WTC11 (cell line): ENCODE data around the gene SHISA9. TPM values are rescaled to one million over a fixed set of nuclear protein-coding genes. Genes with fewer than 3 reads are reported as not detected.

ENCODE experiments used
- ATAC-seq: fragments of 200-7000 bp; cut with Tn5 transposase; 2 replicates; pipeline ENCODE4 v1.10.0; 2021; ENCODE audit warnings: mild to moderate bottlenecking, moderate library complexity
- CTCF ChIA-PET: fragments of 300-600 bp; sonication (Branson Sonifier 250); formaldehyde crosslinking; loops from one replicate; lab custom pipeline; 2021; ENCODE audit warnings: antibody characterized with exemption; lab: Charles Lee
- POLR2A ChIA-PET: fragments of 350-600 bp; sonication (Branson Sonifier 250); formaldehyde crosslinking; loops from one replicate; lab custom pipeline; 2021; ENCODE audit warnings: antibody characterized with exemption; lab: Charles Lee
- DNase-seq: peaks from one replicate; pipeline ENCODE4 v3.0.0; 2021; ENCODE audit warnings: low spot score
- H3K27ac Mint-ChIP-seq: 2 replicates; pipeline ENCODE4 v1.8.0; 2021; ENCODE audit warnings: mixed read lengths
- H3K27me3 Mint-ChIP-seq: 2 replicates; pipeline ENCODE4 v1.8.0; 2021; ENCODE audit warnings: low read depth, mild to moderate bottlenecking, moderate library complexity, mixed read lengths
- H3K36me3 Mint-ChIP-seq: 2 replicates; pipeline ENCODE4 v1.8.0; 2021; ENCODE audit warnings: mixed read lengths
- H3K4me1 Mint-ChIP-seq: 2 replicates; pipeline ENCODE4 v1.8.0; 2022; ENCODE audit warnings: mixed read lengths
- H3K4me3 Mint-ChIP-seq: 2 replicates; pipeline ENCODE4 v1.8.0; 2021; ENCODE audit warnings: mild to moderate bottlenecking, moderate library complexity, mixed read lengths
- H3K9me3 Mint-ChIP-seq: 2 replicates; pipeline ENCODE4 v1.8.0; 2021; ENCODE audit warnings: mixed read lengths
- ATF6 ChIP-seq: sonication (generic); formaldehyde crosslinking; IDR thresholded peaks from 2 replicates; pipeline ENCODE4 v1.8.1; 2023; ENCODE audit warnings: mild to moderate bottlenecking, missing genetic modification reagents
- E2F1 ChIP-seq: sonication (generic); formaldehyde crosslinking; IDR thresholded peaks from 2 replicates; pipeline ENCODE4 v1.8.0; 2022; ENCODE audit warnings: mild to moderate bottlenecking, missing genetic modification reagents
- E2F4 ChIP-seq: sonication (generic); formaldehyde crosslinking; IDR thresholded peaks from 2 replicates; pipeline ENCODE4 v1.8.1; 2022; ENCODE audit warnings: low read depth, mild to moderate bottlenecking, moderate library complexity, missing genetic modification reagents, borderline replicate concordance
- ELF4 ChIP-seq: sonication (generic); formaldehyde crosslinking; IDR thresholded peaks from 2 replicates; pipeline ENCODE4 v1.8.1; 2022; ENCODE audit warnings: low read depth, mild to moderate bottlenecking, moderate library complexity, missing genetic modification reagents
- EMX1 ChIP-seq: fragments of 250-450 bp; sonication (Bioruptor Pico); IDR thresholded peaks from 2 replicates; pipeline ENCODE4 v1.8.0; 2021; ENCODE audit warnings: mild to moderate bottlenecking
- FOXK1 ChIP-seq: sonication (generic); formaldehyde crosslinking; IDR thresholded peaks from 2 replicates; pipeline ENCODE4 v1.8.0; 2022; ENCODE audit warnings: mild to moderate bottlenecking, moderate library complexity, missing genetic modification reagents
- FOXP1 ChIP-seq: sonication (generic); formaldehyde crosslinking; IDR thresholded peaks from 2 replicates; pipeline ENCODE4 v1.8.0; 2022; ENCODE audit warnings: missing genetic modification reagents, mild to moderate bottlenecking, moderate library complexity, borderline replicate concordance
- GABPB1 ChIP-seq: sonication (generic); formaldehyde crosslinking; IDR thresholded peaks from 2 replicates; pipeline ENCODE4 v1.8.1; 2023; ENCODE audit warnings: mild to moderate bottlenecking, missing genetic modification reagents
- GRHL2 ChIP-seq: fragments of 250-450 bp; sonication (Bioruptor Pico); IDR thresholded peaks from 2 replicates; pipeline ENCODE4 v1.8.0; 2022; ENCODE audit warnings: mild to moderate bottlenecking, moderate library complexity; ENCODE audit not compliant: insufficient replicate concordance, severe bottlenecking
- HMGXB4 ChIP-seq: sonication (generic); formaldehyde crosslinking; IDR thresholded peaks from 2 replicates; pipeline ENCODE4 v1.8.1; 2023; ENCODE audit warnings: mild to moderate bottlenecking, moderate library complexity, missing genetic modification reagents
- JUN ChIP-seq: sonication (generic); formaldehyde crosslinking; IDR thresholded peaks from 2 replicates; pipeline ENCODE4 v1.8.0; 2023; ENCODE audit warnings: mild to moderate bottlenecking, missing genetic modification reagents
- NFATC4 ChIP-seq: fragments of 250-450 bp; sonication (Bioruptor Pico); IDR thresholded peaks from 2 replicates; pipeline ENCODE4 v1.9.0; 2021; ENCODE audit warnings: mild to moderate bottlenecking
- NFYB ChIP-seq: sonication (generic); formaldehyde crosslinking; conservative IDR thresholded peaks from 2 replicates; pipeline ENCODE4 v1.8.0; 2022; ENCODE audit warnings: low read depth, missing genetic modification reagents
- PRDM15 ChIP-seq: sonication (generic); formaldehyde crosslinking; IDR thresholded peaks from 2 replicates; pipeline ENCODE4 v1.8.0; 2022; ENCODE audit warnings: missing genetic modification reagents
- RORB ChIP-seq: fragments of 250-450 bp; sonication (Bioruptor Pico); IDR thresholded peaks from 2 replicates; pipeline ENCODE4 v1.9.0; 2021; ENCODE audit warnings: mild to moderate bottlenecking
- SMAD3 ChIP-seq: sonication (generic); formaldehyde crosslinking; IDR thresholded peaks from 2 replicates; pipeline ENCODE4 v1.8.0; 2022; ENCODE audit warnings: missing genetic modification reagents, mild to moderate bottlenecking, borderline replicate concordance
- TP53 ChIP-seq: sonication (generic); formaldehyde crosslinking; IDR thresholded peaks from 2 replicates; pipeline ENCODE4 v1.8.1; 2023; ENCODE audit warnings: mild to moderate bottlenecking, missing genetic modification reagents
- ZBTB21 ChIP-seq: sonication (generic); formaldehyde crosslinking; IDR thresholded peaks from 2 replicates; pipeline ENCODE4 v1.8.1; 2023; ENCODE audit warnings: mild to moderate bottlenecking, missing genetic modification reagents, borderline replicate concordance
- ZMAT4 ChIP-seq: fragments of 250-450 bp; sonication (Bioruptor Pico); IDR thresholded peaks from 2 replicates; pipeline ENCODE4 v1.9.0; 2021; ENCODE audit warnings: mild to moderate bottlenecking
- ZNF219 ChIP-seq: sonication (generic); formaldehyde crosslinking; IDR thresholded peaks from 2 replicates; pipeline ENCODE4 v1.8.0; 2023; ENCODE audit warnings: missing genetic modification reagents, mild to moderate bottlenecking, borderline replicate concordance
- ZNF416 ChIP-seq: fragments of 250-450 bp; sonication (Bioruptor Pico); IDR thresholded peaks from 2 replicates; pipeline ENCODE4 v1.9.0; 2021; ENCODE audit warnings: mild to moderate bottlenecking, inconsistent platforms
- ZNF671 ChIP-seq: fragments of 250-450 bp; sonication (Bioruptor Pico); IDR thresholded peaks from 2 replicates; pipeline ENCODE4 v1.8.0; 2021; ENCODE audit warnings: mild to moderate bottlenecking
- ZSCAN18 ChIP-seq: fragments of 250-450 bp; sonication (Bioruptor Pico); IDR thresholded peaks from 2 replicates; pipeline ENCODE4 v2.1.2; 2022; ENCODE audit warnings: mild to moderate bottlenecking, moderate library complexity
- total RNA-seq: library from RNA; stranded (reverse); gene quantifications from 3 replicates; pipeline ENCODE4 v1.2.3, GENCODE V29; 2021

SHISA9 gene
- total RNA-seq, 1 experiment from 2014 or later = 37.5 TPM

- ChIA-PET CTCF (interaction anchor here (0.6 kb wide), 1 partner anchor 1283 kb away, joined by 3 read pairs; no protein-coding TSS in a partner anchor), POLR2A (no interaction called here)
- Mint-ChIP-seq H3K27me3 (no peaks in the 10 kb centered on the region), H3K9me3 (peaks cover 10% of the 10 kb centered on the region), H3K4me3 (no peak overlapping the region), H3K27ac (no peak overlapping the region), H3K36me3 (no peaks in the 10 kb centered on the region), H3K4me1 (peaks cover 30% of the 10 kb centered on the region)
- no peak for ATAC-seq
- TF ChIP-seq E2F1 (CRISPR knock-in tag) = no peak
- no peak for TF ChIP-seq NFYB (CRISPR knock-in tag)
- TF ChIP-seq EMX1 (CRISPR knock-in tag) = no peak
- no peak for TF ChIP-seq E2F4 (CRISPR knock-in tag)
- TF ChIP-seq NFATC4 (CRISPR knock-in tag) = no peak
- TF ChIP-seq RORB (CRISPR knock-in tag) = no peak
- no peak for TF ChIP-seq ZSCAN18 (CRISPR knock-in tag)
- no peak for TF ChIP-seq JUN (CRISPR knock-in tag)
- no peak for TF ChIP-seq PRDM15 (CRISPR knock-in tag)
- DNase-seq = no peak
These were observed 180.5 kb downstream of the SHISA9 start for GRCh38 chr16:13081825-13082331.

GRCh38 chr16:13083681-13084080, 182.3 kb downstream of the SHISA9 start:
- H3K4me1 Mint-ChIP-seq = peaks cover 20% of the 10 kb centered on the region
- CTCF ChIA-PET = no interaction called here

GRCh38 chr16:13084331-13084730, 182.9 kb downstream of the SHISA9 start:
- Mint-ChIP-seq H3K36me3 (peaks cover 13% of the 10 kb centered on the region), H3K4me3 (no peak overlapping the region), H3K27ac (no peak overlapping the region), H3K4me1 (peaks cover 16% of the 10 kb centered on the region), H3K9me3 (peaks cover 27% of the 10 kb centered on the region), H3K27me3 (no peaks in the 10 kb centered on the region)
- ChIA-PET POLR2A (interaction anchor here (0.6 kb wide), 1 partner anchor 13 kb away, joined by 3 read pairs; no protein-coding TSS in a partner anchor), CTCF (no interaction called here)
- ATAC-seq = no peak
- no peak for DNase-seq
- TF ChIP-seq GRHL2 (CRISPR knock-in tag) (no peak), RORB (CRISPR knock-in tag) (no peak), ATF6 (CRISPR knock-in tag) (no peak), HMGXB4 (CRISPR knock-in tag) (no peak)

More at GRCh38 chr16:13083681-13084080, 182.3 kb downstream of the SHISA9 start:
- no peak overlapping the region for H3K4me3 Mint-ChIP-seq
- no peaks in the 10 kb centered on the region for H3K27me3 Mint-ChIP-seq
- peaks cover 9% of the 10 kb centered on the region for H3K36me3 Mint-ChIP-seq
- H3K9me3 Mint-ChIP-seq = peaks cover 21% of the 10 kb centered on the region
- POLR2A ChIA-PET = interaction anchor here (0.6 to 1.1 kb wide), 2 partner anchors 13 to 112 kb away, joined by 3 to 6 read pairs; no protein-coding TSS in a partner anchor
- H3K27ac Mint-ChIP-seq = no peak overlapping the region
- no peak for ATAC-seq
- no peak for DNase-seq
- TF ChIP-seq ZNF416 (CRISPR knock-in tag) (no peak), SMAD3 (CRISPR knock-in tag) (no peak), TP53 (CRISPR knock-in tag) (no peak), ZBTB21 (CRISPR knock-in tag) (no peak), FOXK1 (CRISPR knock-in tag) (no peak), ZMAT4 (CRISPR knock-in tag) (no peak), GABPB1 (CRISPR knock-in tag) (no peak), ZNF219 (CRISPR knock-in tag) (no peak), ZNF671 (CRISPR knock-in tag) (no peak), FOXP1 (CRISPR knock-in tag) (no peak), ELF4 (CRISPR knock-in tag) (no peak)
